ENCODE data around the gene RXFP1.

GRCh38 chr4:158580064-158580463, 58.4 kb downstream of the RXFP1 start:
- TF ChIP-seq CTCF (IDR thresholded peaks at IDR 0.05; ENCODE audit: low read depth, low read length, missing input control) (no peak), GABPA (IDR thresholded peaks at IDR 0.05 in 1 of 2, conservative IDR thresholded peaks at IDR 0.05 in 1 of 2) (no peak), JUND (IDR thresholded peaks at IDR 0.05) (no peak), ATF3 (IDR thresholded peaks at IDR 0.05) (no peak), RAD21 (IDR thresholded peaks at IDR 0.05) (no peak), RXRA (IDR thresholded peaks at IDR 0.05) (no peak), TAF1 (conservative IDR thresholded peaks at IDR 0.05) (no peak), SP1 (IDR thresholded peaks at IDR 0.05) (no peak), YY1 (IDR thresholded peaks at IDR 0.05) (no peak)

Data from liver (tissue), 3 donors.